Lower lobe of right lung (tissue), 2 donors: ENCODE results near the gene SLC36A3. TPM values are rescaled to one million over a fixed set of nuclear protein-coding genes. Genes with fewer than 3 reads are reported as not detected.
"Not testable (repeated sequence)": the region's sequence is repeated elsewhere in the genome, so short reads cannot be mapped to it uniquely, and the experiment has no call there.

Source experiments
- ATAC-seq, 2 donors: fragments of 200-7000 bp; cut with Tn5 transposase; one replicate each; pipeline ENCODE4 v1.9.1; 2020 to 2022; ENCODE audit warnings: mild to moderate bottlenecking in 2 of 2, moderate library complexity in 2 of 2
- DNase-seq: peaks from one replicate; pipeline ENCODE4 v3.0.0-alpha.2; 2020
- H3K27ac ChIP-seq: fragments of 200-600 bp; one replicate; pipeline ENCODE4 v1.8.0; 2022
- H3K27me3 ChIP-seq: fragments of 200-600 bp; one replicate; pipeline ENCODE4 v1.8.0; 2022; ENCODE audit warnings: low read depth
- H3K36me3 ChIP-seq: fragments of 200-600 bp; one replicate; pipeline ENCODE4 v1.8.0; 2022; ENCODE audit warnings: mild to moderate bottlenecking
- H3K4me1 ChIP-seq: fragments of 200-600 bp; one replicate; pipeline ENCODE4 v1.8.0; 2022
- H3K4me3 ChIP-seq: fragments of 200-600 bp; one replicate; pipeline ENCODE4 v1.8.0; 2022; ENCODE audit warnings: mild to moderate bottlenecking
- H3K9me3 ChIP-seq: fragments of 200-600 bp; one replicate; pipeline ENCODE4 v1.8.0; 2022
- CTCF ChIP-seq: fragments of 200-600 bp; IDR thresholded peaks from one replicate; pipeline ENCODE4 v1.8.0; 2022; ENCODE audit warnings: antibody characterized with exemption, mild to moderate bottlenecking
- intact Hi-C: fragments of 100-400 bp; cut with DNase I; formaldehyde crosslinking; loops from one replicate; pipeline ENCODE4 v1.11.0; 2022
- total RNA-seq: library from RNA; stranded (reverse); fragmentation: NEBNext Ultra II Directional; extraction: Animal tissue kit (Norgen Biotek cat#: 25700); gene quantifications from one replicate; pipeline ENCODE4 v1.2.1, GENCODE V29; 2021
- donor health status: DM: no; HTN: yes; CAD: no; lungs with severe emphysema.

SLC36A3 gene
- total RNA-seq, 1 donor from 2014 or later = not detected

DNA sequence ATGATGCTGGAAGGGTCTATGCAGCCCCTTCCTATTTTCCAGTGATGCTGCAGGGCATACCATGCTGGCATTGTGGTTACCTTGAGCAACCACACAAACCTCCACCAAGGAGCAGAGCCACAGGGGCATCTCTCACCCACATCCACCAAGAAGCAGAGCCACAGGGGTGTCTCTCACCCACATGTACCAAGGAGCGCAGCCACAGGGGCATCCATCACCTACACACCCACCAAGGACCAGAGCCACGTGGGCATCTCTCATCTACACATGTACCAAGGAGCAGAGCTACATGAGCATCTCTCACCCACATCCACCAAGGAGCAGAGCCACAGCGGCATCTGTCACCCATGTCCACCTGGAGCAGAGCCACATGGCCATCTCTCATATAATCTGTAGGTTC is 59.4 kb downstream of the SLC36A3 start:
- intact Hi-C loops = loop anchor here (10.0 kb wide), 1 partner anchor 119 kb away; no protein-coding TSS in a partner anchor

GRCh38 chr5:151243564-151243963 is 60.0 kb downstream of the SLC36A3 start:
- H3K36me3 ChIP-seq = no peaks in the 10 kb centered on the region
- DNase-seq (no peak), ATAC-seq (no peak)
- intact Hi-C loops = loop anchor here (10.0 kb wide), 1 partner anchor 119 kb away; no protein-coding TSS in a partner anchor
- H3K27me3 ChIP-seq = no peaks in the 10 kb centered on the region
- no peak overlapping the region for H3K27ac ChIP-seq
- TF ChIP-seq CTCF = no peak
- H3K9me3 ChIP-seq = no peaks in the 10 kb centered on the region
- no peak overlapping the region for H3K4me3 ChIP-seq
- H3K4me1 ChIP-seq = peaks cover 6% of the 10 kb centered on the region

More for the DNA sequence above, 59.4 kb downstream of the SLC36A3 start:
- Histone ChIP-seq H3K36me3 (no peaks in the 10 kb centered on the region), H3K9me3 (no peaks in the 10 kb centered on the region), H3K27me3 (no peaks in the 10 kb centered on the region), H3K4me3 (no peak overlapping the region), H3K4me1 (peaks cover 6% of the 10 kb centered on the region), H3K27ac (no peak overlapping the region)
- ATAC-seq = no peak
- TF ChIP-seq CTCF = no peak
- no peak for DNase-seq

- H3K4me1 ChIP-seq = peaks cover 6% of the 10 kb centered on the region
- H3K9me3 ChIP-seq = no peaks in the 10 kb centered on the region
- H3K27me3 ChIP-seq = no peaks in the 10 kb centered on the region
- no peak overlapping the region for H3K27ac ChIP-seq
- no peak overlapping the region for H3K4me3 ChIP-seq
- intact Hi-C loops = loop anchor here (10.0 kb wide), 1 partner anchor 118 kb away; no protein-coding TSS in a partner anchor
- H3K36me3 ChIP-seq = no peaks in the 10 kb centered on the region
- ATAC-seq (no peak), DNase-seq (no peak)
- TF ChIP-seq CTCF = no peak
Measured at GRCh38 chr5:151243127-151243526, 60.4 kb downstream of the SLC36A3 start.

- ATAC-seq (peak; percentile 92 to 97), DNase-seq (peak; percentile 78)
- intact Hi-C loops = loop anchor here (10.0 kb wide), 1 partner anchor 116 kb away; no protein-coding TSS in a partner anchor
- H3K36me3 ChIP-seq = no peaks in the 10 kb centered on the region
- no peaks in the 10 kb centered on the region for H3K9me3 ChIP-seq
- no peak overlapping the region for H3K27ac ChIP-seq
- no peak overlapping the region for H3K4me3 ChIP-seq
- TF ChIP-seq CTCF = no peak
- no peaks in the 10 kb centered on the region for H3K27me3 ChIP-seq
- H3K4me1 ChIP-seq = peaks cover 6% of the 10 kb centered on the region
Measured at GRCh38 chr5:151240924-151241635, 62.5 kb downstream of the SLC36A3 start.

- not testable (repeated sequence) for H3K27me3 ChIP-seq, H3K36me3 ChIP-seq, H3K4me1 ChIP-seq, ATAC-seq, DNase-seq, H3K4me3 ChIP-seq, H3K9me3 ChIP-seq, H3K27ac ChIP-seq
- intact Hi-C loops = loop anchor here (10.0 kb wide), 1 partner anchor 116 kb away; no protein-coding TSS in a partner anchor
Measured at GRCh38 chr5:151240268-151240835, 63.2 kb downstream of the SLC36A3 start.
